Ishikawa (cell line): Measurements from ENCODE around the gene KRTAP5-10.

ENCODE experiments used
- CEBPB ChIP-seq: IDR thresholded peaks from 2 replicates; pipeline ENCODE4 v1.6.1; 2012
- CREB1 ChIP-seq: IDR thresholded peaks from 2 replicates; pipeline ENCODE4 v1.6.1; 2012; ENCODE audit warnings: low read depth
- EGR1 ChIP-seq: IDR thresholded peaks from 2 replicates; pipeline ENCODE4 v1.6.1; 2012
- EP300 ChIP-seq: IDR thresholded peaks from 2 replicates; pipeline ENCODE4 v1.6.1; 2012; ENCODE audit warnings: borderline replicate concordance
- FOXM1 ChIP-seq: IDR thresholded peaks from 2 replicates; pipeline ENCODE4 v1.6.1; 2012; ENCODE audit warnings: low read depth, borderline replicate concordance
- MAX ChIP-seq: IDR thresholded peaks from 2 replicates; pipeline ENCODE4 v1.6.1; 2012
- NFIC ChIP-seq: IDR thresholded peaks from 2 replicates; pipeline ENCODE4 v1.6.1; 2012
- RAD21 ChIP-seq: IDR thresholded peaks from 2 replicates; pipeline ENCODE4 v1.6.1; 2012; ENCODE audit warnings: low read depth
- REST ChIP-seq: IDR thresholded peaks from 2 replicates; pipeline ENCODE4 v1.6.1; 2012; ENCODE audit warnings: low read depth, mild to moderate bottlenecking
- TAF1 ChIP-seq: IDR thresholded peaks from 2 replicates; pipeline ENCODE4 v1.6.1; 2012; ENCODE audit warnings: low read depth, mild to moderate bottlenecking
- TCF12 ChIP-seq: IDR thresholded peaks from 2 replicates; pipeline ENCODE4 v1.6.1; 2012; ENCODE audit warnings: low read depth
- USF1 ChIP-seq: IDR thresholded peaks from 2 replicates; pipeline ENCODE4 v1.6.1; 2012
- YY1 ChIP-seq: IDR thresholded peaks from 2 replicates; pipeline ENCODE4 v1.6.1; 2012; ENCODE audit warnings: low read depth
- ZBTB7A ChIP-seq: IDR thresholded peaks from 2 replicates; pipeline ENCODE4 v1.6.1; 2012; ENCODE audit warnings: low read depth

- TF ChIP-seq MAX = no peak
- TF ChIP-seq REST = no peak
- TF ChIP-seq YY1 = no peak
- no peak for TF ChIP-seq FOXM1
- no peak for TF ChIP-seq EP300
- TF ChIP-seq TAF1 = no peak
- no peak for TF ChIP-seq RAD21
- no peak for TF ChIP-seq USF1
- TF ChIP-seq CEBPB = no peak
- TF ChIP-seq CREB1 = no peak
- TF ChIP-seq ZBTB7A = no peak
- no peak for TF ChIP-seq NFIC
- TF ChIP-seq EGR1 = no peak
- no peak for TF ChIP-seq TCF12
Observed at GRCh38 chr11:71537537-71537936, 27.8 kb upstream of the KRTAP5-10 start.
